Measurements from ENCODE around the gene EXOC7.
"Not testable (repeated sequence)": the region's sequence is repeated elsewhere in the genome, so short reads cannot be mapped to it uniquely, and the experiment has no call there.

EXOC7 gene

GRCh38 chr17:76074390-76075363 lies 28.9 kb downstream of the EXOC7 start, which contains the start of gene GALR2:
Gene GALR2 (plus strand): TSS chr17:76074781. CDS start chr17:76074884, 103 bp downstream.
- no peak for DNase-seq (ENCODE audit: low read depth)

- peak; percentile 72 for DNase-seq (ENCODE audit: low read depth)
These were observed 31.3 kb downstream of the EXOC7 start, which contains the start of gene SRP68 for GRCh38 chr17:76072148-76072858. Gene SRP68 (minus strand): TSS chr17:76072517. CDS start chr17:76072491, 26 bp downstream.

- no peak for DNase-seq (ENCODE audit: low read depth)
These were observed 31.9 kb downstream of the EXOC7 start for GRCh38 chr17:76071531-76072147.

- no peak for DNase-seq (ENCODE audit: low read depth)
These were observed 37.8 kb downstream of the EXOC7 start for GRCh38 chr17:76065775-76066174.

- DNase-seq (ENCODE audit: low read depth), result no peak
These were observed 39.6 kb downstream of the EXOC7 start for GRCh38 chr17:76063875-76064546.

- DNase-seq (ENCODE audit: low read depth), result not testable (repeated sequence)
These were observed 45.3 kb downstream of the EXOC7 start for GRCh38 chr17:76058264-76058663.

GRCh38 chr17:76056882-76057281 lies 46.7 kb downstream of the EXOC7 start:
- no peak for DNase-seq (ENCODE audit: low read depth)

- DNase-seq (ENCODE audit: low read depth), result no peak
These were observed 49.5 kb downstream of the EXOC7 start for GRCh38 chr17:76054112-76054476.

- no peak for DNase-seq (ENCODE audit: low read depth)
These were observed 50.1 kb downstream of the EXOC7 start for GRCh38 chr17:76053246-76054111.

- DNase-seq (ENCODE audit: low read depth), result no peak
These were observed 52.0 kb downstream of the EXOC7 start for GRCh38 chr17:76051561-76051960.

GRCh38 chr17:76050538-76051467 lies 52.8 kb downstream of the EXOC7 start:
- DNase-seq (ENCODE audit: low read depth), result no peak

GRCh38 chr17:76049836-76050537 lies 53.6 kb downstream of the EXOC7 start:
- DNase-seq (ENCODE audit: low read depth), result no peak

- no peak for DNase-seq (ENCODE audit: low read depth)
These were observed 54.3 kb downstream of the EXOC7 start for GRCh38 chr17:76049239-76049638.

- DNase-seq (ENCODE audit: low read depth), result no peak
These were observed 54.9 kb downstream of the EXOC7 start for GRCh38 chr17:76048711-76049110.

- no peak for DNase-seq (ENCODE audit: low read depth)
These were observed 55.5 kb downstream of the EXOC7 start for GRCh38 chr17:76048025-76048605.

GRCh38 chr17:76046064-76046463 lies 57.5 kb downstream of the EXOC7 start:
- DNase-seq (ENCODE audit: low read depth), result no peak

GRCh38 chr17:76044475-76045007 lies 59.0 kb downstream of the EXOC7 start:
- DNase-seq (ENCODE audit: low read depth), result not testable (repeated sequence)

- DNase-seq (ENCODE audit: low read depth), result not testable (repeated sequence)
These were observed 60.7 kb downstream of the EXOC7 start for GRCh38 chr17:76042868-76043267.

Data from activated gamma-delta T cell treated with anti-CD3 and anti-CD28 coated beads, Interleukin-2, amount 50 U/mL, for 16 hours (primary cell).